Heart right ventricle (tissue), 16 donors: ENCODE results near the gene RANGRF. TPM values are rescaled to one million over a fixed set of nuclear protein-coding genes. Genes with fewer than 3 reads are reported as not detected.
A peak's percentile ranks its signal among the peaks of the same experiment; 100 is the strongest.

Experiments
- ATAC-seq, 8 donors: fragments of 200-7000 bp; cut with Tn5 transposase; one replicate each; pipeline ENCODE4 v1.9.1; 2020; ENCODE audit warnings: mild to moderate bottlenecking in 8 of 8, moderate library complexity in 8 of 8, moderate number of reproducible peaks in 1 of 8
- DNase-seq, 2 donors: peaks; one replicate each; pipeline ENCODE4 v3.0.0-alpha.2; 2020
- H3K27ac ChIP-seq, 10 donors: fragments of 200-600 bp; sonication (generic) in 2 of 10; one replicate each; pipeline versions ENCODE4 v1.5.0 to v1.8.0; 2020 to 2022; ENCODE audit warnings: mild to moderate bottlenecking in 3 of 10
- H3K27me3 ChIP-seq, 7 donors: fragments of 200-600 bp; one replicate each; pipeline ENCODE4 v1.8.0; 2021 to 2022; ENCODE audit warnings: mild to moderate bottlenecking in 2 of 7
- H3K36me3 ChIP-seq, 9 donors: fragments of 200-600 bp; sonication (generic) in 1 of 9; one replicate each; pipeline versions ENCODE4 v1.5.0 to v1.8.0; 2020 to 2022; ENCODE audit warnings: mild to moderate bottlenecking in 2 of 9
- H3K4me1 ChIP-seq, 9 donors: fragments of 200-600 bp; sonication (generic) in 1 of 9; one replicate each; pipeline versions ENCODE4 v1.5.0 to v1.8.0; 2020 to 2022; ENCODE audit warnings: mild to moderate bottlenecking in 4 of 9
- H3K4me3 ChIP-seq, 10 donors: fragments of 200-600 bp; sonication (generic) in 2 of 10; one replicate each; pipeline versions ENCODE4 v1.5.0 to v1.8.0; 2020 to 2022; ENCODE audit warnings: mild to moderate bottlenecking in 7 of 10, moderate library complexity in 2 of 10
- H3K9me3 ChIP-seq, 11 donors: fragments of 200-600 bp in 10 of 11; sonication (generic) in 2 of 11; one replicate each; pipeline versions ENCODE4 v1.5.0 to v1.8.0; 2013 to 2022; ENCODE audit warnings: mild to moderate bottlenecking in 2 of 11, control low read depth in 1 of 11, moderate library complexity in 1 of 11
- CTCF ChIP-seq, 9 donors: fragments of 200-600 bp; sonication (generic) in 2 of 9; IDR thresholded peaks; one replicate each; pipeline versions ENCODE4 v1.5.0 to v1.8.0; 2021 to 2022; ENCODE audit warnings: antibody characterized with exemption in 9 of 9, mild to moderate bottlenecking in 5 of 9, moderate library complexity in 1 of 9
- WGBS, 2 donors: extraction: QIAGEN DNeasy Blood & Tissue Kit; methylation state at CpG; one replicate each; pipeline ENCODE4 v1.1.7; 2013; ENCODE audit warnings: inconsistent platforms in 1 of 2; 5-methylcytosine and 5-hydroxymethylcytosine counted together
- intact Hi-C, 10 donors: fragments of 100-400 bp; cut with DNase I; formaldehyde crosslinking; loops; one replicate each; pipeline versions ENCODE4 v1.11.1 to v1.14.2; 2022
- polyA plus RNA-seq, 2 donors: library from polyadenylated mRNA; stranded (reverse); fragments of 200-250 nt; gene quantifications; one replicate each; pipeline ENCODE4 v1.2.3, GENCODE V29; 2013
- total RNA-seq, 10 donors: library from RNA; stranded (reverse); fragmentation: NEBNext Ultra II Directional in 3 of 10; extraction: Animal tissue kit (Norgen Biotek cat#: 25700) in 3 of 10; gene quantifications; one replicate each; pipeline versions ENCODE4 v1.2.1 to v1.2.4, GENCODE V29; 2021 to 2023
- donor health status: Arrhythmogenic right ventricular cardiomyopathy.
- donor health status: ischemic (EF 13 %, LVEDD 7.1; RV severe dilation, severe dysfunction).
- donor health status: healthy with polysubstance abuse.
- donor health status: DM: no; HTN: yes; CAD: no.
- donor health status: DM: no; HTN: no; CAD: no.
- donor health status: ischemic (EF 25% LVEDD 6.9; RV normal size, moderate dysfunction).
- donor health status: ischemic (EF 25% LVEDD 5.7; RV mildly dilated, moderate dysfunction).
- donor health status: healthy.
- donor health status: DM: yes; HTN: yes; CAD: no.
- donor health status: Ischemic cardiomyopathy.
- donor health status: ischemic (EF 35%, LVEDD 5.7; RV mildly dilated, moderate dysfunction).
- donor health status: nonischemic (EF 11% LVEDD 7.7; RV severe dilation, severe dysfunction).
- donor health status: DM: yes; HTN: yes; CAD: no.
- donor health status: PGD.
- donor health status: ischemic (EF 29% LVEDD 5.4; RV normal size, mild dysfunction).
- donor health status: nonischemic (EF 23%, LVEDD 6.1; RV moderate dilation, normal function).

Gene RANGRF
- total and polyA plus RNA-seq, 12 donors: 20.7 to 53.5 (median 24.8) TPM

GRCh38 chr17:8257801-8258200, 30.7 kb upstream of the RANGRF start:
- Histone ChIP-seq H3K4me3 (no peak overlapping the region), H3K27me3 (no peaks in the 10 kb centered on the region), H3K4me1 (peaks cover 0 to 4% (median 0%) of the 10 kb centered on the region in 9 donors), H3K9me3 (no peaks in the 10 kb centered on the region), H3K36me3 (peaks cover 0 to 89% (median 17%) of the 10 kb centered on the region in 9 donors), H3K27ac (no peak overlapping the region)
- DNase-seq: no peak
- no peak for TF ChIP-seq CTCF (IDR thresholded peaks at IDR 0.05)
- no peak for ATAC-seq
- 95% methylated on average over 8 of the region's 8 CpGs for WGBS, 2 donors
- intact Hi-C loops: loop anchor here in 1 of 10 donors (10.0 kb wide), 1 partner anchor 487 kb away; the partner anchor contains the start of gene CCDC42

- intact Hi-C loops: no loop called here
- Histone ChIP-seq H3K36me3 (peaks cover 0 to 93% (median 10%) of the 10 kb centered on the region in 9 donors), H3K27me3 (no peaks in the 10 kb centered on the region), H3K9me3 (no peaks in the 10 kb centered on the region), H3K4me3 (no peak overlapping the region), H3K4me1 (no peaks in the 10 kb centered on the region), H3K27ac (no peak overlapping the region)
- 96 to 98% methylated on average over 10 of the region's 10 CpGs for WGBS, 2 donors
- no peak for TF ChIP-seq CTCF (IDR thresholded peaks at IDR 0.05)
- ATAC-seq (no peak), DNase-seq (no peak)
These were observed 24.1 kb upstream of the RANGRF start for GRCh38 chr17:8264320-8264719.

GRCh38 chr17:8264836-8265542, 23.5 kb upstream of the RANGRF start:
- no peak for TF ChIP-seq CTCF (IDR thresholded peaks at IDR 0.05)
- DNase-seq (no peak), ATAC-seq (peak in 1 of 8 donors; percentile 33)
- Histone ChIP-seq H3K4me1 (no peaks in the 10 kb centered on the region), H3K4me3 (no peak overlapping the region), H3K27me3 (no peaks in the 10 kb centered on the region), H3K9me3 (no peaks in the 10 kb centered on the region), H3K27ac (no peak overlapping the region), H3K36me3 (peaks cover 0 to 94% (median 10%) of the 10 kb centered on the region in 9 donors)
- 96 to 97% methylated on average over 18 of the region's 18 CpGs for WGBS, 2 donors
- intact Hi-C loops: no loop called here

- no peak overlapping the region for H3K27ac ChIP-seq
- no peak overlapping the region for H3K4me3 ChIP-seq
- no peak for DNase-seq
- H3K36me3 ChIP-seq: peaks cover 0 to 87% (median under 1%) of the 10 kb centered on the region in 9 donors
- 95 to 97% methylated on average over 29 of the region's 29 CpGs for WGBS, 2 donors
- intact Hi-C loops: no loop called here
- no peaks in the 10 kb centered on the region for H3K4me1 ChIP-seq
- H3K9me3 ChIP-seq: no peaks in the 10 kb centered on the region
- no peak for TF ChIP-seq CTCF (IDR thresholded peaks at IDR 0.05)
- ATAC-seq: no peak
- H3K27me3 ChIP-seq: no peaks in the 10 kb centered on the region
These were observed 21.6 kb upstream of the RANGRF start for GRCh38 chr17:8266648-8267479.
